H1 (cell line): Measurements from ENCODE around the gene NR2F1. TPM values are rescaled to one million over a fixed set of nuclear protein-coding genes. Genes with fewer than 3 reads are reported as not detected.

Experiments
- PHF8 ChIP-seq: fragments of 200-600 bp; sonication (generic); conservative IDR thresholded peaks from 2 replicates; pipeline ENCODE4 v1.7.1; 2012; ENCODE audit warnings: low read depth, mild to moderate bottlenecking, inconsistent platforms, low read length, moderate library complexity
- SRF ChIP-seq: IDR thresholded peaks from 2 replicates; pipeline ENCODE4 v1.6.1; 2011; ENCODE audit warnings: mild to moderate bottlenecking, low read depth, low read length, moderate library complexity
- polyA plus RNA-seq, 7 experiments: library from polyadenylated mRNA; depleted of rRNA in 3 of 7; stranded (reverse) in 5 of 7; unstranded in 2 of 7; fragments of >200 nt in 5 of 7; fragments of 200-250 nt in 2 of 7; gene quantifications; 1 replicate in 5 of 7; 2 replicates in 1 of 7; 4 replicates in 1 of 7; pipeline versions ENCODE4 v1.2.1 to v1.2.3, GENCODE V29; 2011 to 2013; ENCODE audit warnings: missing spikeins in 2 of 7, mixed read lengths in 2 of 7
- total RNA-seq: library from RNA; stranded (reverse); fragmentation: NEBNext Ultra II Directional; extraction: Animal tissue kit (Norgen Biotek cat#: 25700); gene quantifications from 2 replicates; pipeline ENCODE4 v1.2.1, GENCODE V29; 2021

The NR2F1 gene
- total and polyA plus RNA-seq, 2 of the 8 experiments (the other 6 are each of a cell fraction or from before 2014, with no cell fraction given): not detected

GRCh38 chr5:93590493-93590892, 7.5 kb downstream of the NR2F1 start (continued):
- TF ChIP-seq SRF (no peak), PHF8 (no peak)
- TF ChIP-seq, all 59 proteins: peak for 0
